ENCODE results near the gene RGL2.

RGL2 gene

GRCh38 chr6:33247977-33248642, 50.6 kb downstream of the RGL2 start:
- peak in 57 of 58 donors; percentile 50 to 92 (median 76) for DNase-seq

- DNase-seq = no peak
Observed at GRCh38 chr6:33243476-33243875, 55.3 kb downstream of the RGL2 start.

GRCh38 chr6:33241968-33242367, 56.8 kb downstream of the RGL2 start:
- DNase-seq = no peak
